Mesendoderm (in vitro differentiated cells): ENCODE results near the gene CNOT9.

Source experiments
- DNase-seq: peaks from one replicate; pipeline ENCODE4 v3.0.0; 2013
- H2AK5ac ChIP-seq: 2 replicates; pipeline ENCODE4 v1.6.1; 2013; ENCODE audit warnings: low read length, inconsistent platforms
- H2BK120ac ChIP-seq: 2 replicates; pipeline ENCODE4 v1.6.1; 2013; ENCODE audit warnings: low read depth, mild to moderate bottlenecking, low read length, moderate library complexity, mixed read lengths
- H2BK15ac ChIP-seq: replicated peaks from 2 replicates; pipeline ENCODE4 v1.6.1; 2013; ENCODE audit warnings: low read depth, mild to moderate bottlenecking, moderate library complexity
- H2BK5ac ChIP-seq: 2 replicates; pipeline ENCODE4 v1.6.1; 2013; ENCODE audit warnings: low read length, inconsistent platforms
- H3K18ac ChIP-seq: 2 replicates; pipeline ENCODE4 v1.6.1; 2013; ENCODE audit warnings: mild to moderate bottlenecking, low read length, mixed read lengths
- H3K23ac ChIP-seq: one replicate; pipeline ENCODE4 v1.6.1; 2013; ENCODE audit warnings: low read length
- H3K27ac ChIP-seq: 2 replicates; pipeline ENCODE4 v1.5.1; 2013; ENCODE audit warnings: low read depth, mild to moderate bottlenecking, inconsistent platforms, low read length, moderate library complexity
- H3K27me3 ChIP-seq: 2 replicates; pipeline ENCODE4 v1.6.1; 2013; ENCODE audit warnings: low read length, control low read depth, mild to moderate bottlenecking, inconsistent platforms; ENCODE audit not compliant: insufficient read depth, poor library complexity
- H3K36me3 ChIP-seq: 2 replicates; pipeline ENCODE4 v1.6.1; 2013; ENCODE audit warnings: low read length, inconsistent platforms; ENCODE audit not compliant: control insufficient read depth, insufficient read depth
- H3K4ac ChIP-seq: one replicate; pipeline ENCODE4 v1.6.1; 2013; ENCODE audit warnings: low read depth, mild to moderate bottlenecking, low read length, moderate library complexity
- H3K4me1 ChIP-seq: 2 replicates; pipeline ENCODE4 v1.6.1; 2013; ENCODE audit warnings: low read depth, low read length, inconsistent platforms; ENCODE audit not compliant: control insufficient read depth
- H3K4me2 ChIP-seq: 2 replicates; pipeline ENCODE4 v1.6.1; 2013; ENCODE audit warnings: low read length
- H3K4me3 ChIP-seq: 2 replicates; pipeline ENCODE4 v1.5.1; 2013; ENCODE audit warnings: mild to moderate bottlenecking, low read length
- H3K56ac ChIP-seq: one replicate; pipeline ENCODE4 v1.6.1; 2013; ENCODE audit warnings: low read length
- H3K79me1 ChIP-seq: 2 replicates; pipeline ENCODE4 v1.6.1; 2013; ENCODE audit warnings: low read length, inconsistent platforms
- H3K79me2 ChIP-seq: 2 replicates; pipeline ENCODE4 v1.6.1; 2013; ENCODE audit warnings: mild to moderate bottlenecking, low read length; ENCODE audit not compliant: control insufficient read depth, insufficient read depth
- H3K9ac ChIP-seq: 2 replicates; pipeline ENCODE4 v1.6.1; 2013; ENCODE audit warnings: low read length, inconsistent platforms
- H4K5ac ChIP-seq: one replicate; pipeline ENCODE4 v1.6.1; 2013; ENCODE audit warnings: low read length
- H4K8ac ChIP-seq: one replicate; pipeline ENCODE4 v1.6.1; 2013; ENCODE audit warnings: low read depth, mild to moderate bottlenecking, control low read depth, low read length, moderate library complexity
- WGBS: extraction: QIAGEN DNeasy Blood & Tissue Kit; methylation state at CpG from one replicate; pipeline ENCODE4 v1.1.7; 2013; ENCODE audit warnings: low lambda C conversion rate, missing lambda C conversion rate; ENCODE audit not compliant: insufficient coverage; ENCODE audit errors: extremely low coverage; 5-methylcytosine and 5-hydroxymethylcytosine counted together

The CNOT9 gene

DNA sequence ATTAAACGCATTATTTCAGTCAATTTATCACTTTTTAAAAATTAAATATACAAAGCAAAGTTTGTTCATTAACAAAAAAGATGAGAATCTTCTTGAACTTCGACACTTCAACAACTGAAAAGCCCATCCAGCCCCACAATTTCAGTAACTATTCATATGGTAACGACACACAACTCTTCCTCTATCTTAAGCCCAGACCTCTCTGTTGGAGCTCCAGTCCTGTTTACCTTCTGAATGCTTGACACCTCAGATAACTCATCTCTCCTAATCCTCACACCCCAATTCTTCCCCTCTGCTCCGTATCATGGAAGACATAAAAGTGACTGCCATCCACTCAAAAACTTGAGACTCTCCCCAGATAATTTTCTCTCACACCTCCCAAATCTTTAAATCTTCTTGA, 13.1 kb upstream of the CNOT9 start:
- Histone ChIP-seq H3K79me2 (no peaks in the 10 kb centered on the region), H4K8ac (no peak overlapping the region), H3K36me3 (no peaks in the 10 kb centered on the region), H2AK5ac (no peak overlapping the region), H3K4me3 (no peak overlapping the region), H3K4ac (no peak overlapping the region), H4K5ac (no peak overlapping the region), H3K9ac (no peak overlapping the region), H3K4me2 (no peak overlapping the region), H3K27ac (no peak overlapping the region), H3K79me1 (peaks cover 2% of the 10 kb centered on the region), H3K18ac (no peak overlapping the region), H3K27me3 (no peaks in the 10 kb centered on the region), H3K23ac (no peak overlapping the region), H2BK120ac (no peak overlapping the region), H2BK15ac (no peak overlapping the region), H3K4me1 (no peaks in the 10 kb centered on the region), H2BK5ac (no peak overlapping the region), H3K56ac (no peak overlapping the region)
- no CpG with 5 or more reads among the region's 4 CpGs for WGBS
- peak; percentile 84 for DNase-seq

DNA sequence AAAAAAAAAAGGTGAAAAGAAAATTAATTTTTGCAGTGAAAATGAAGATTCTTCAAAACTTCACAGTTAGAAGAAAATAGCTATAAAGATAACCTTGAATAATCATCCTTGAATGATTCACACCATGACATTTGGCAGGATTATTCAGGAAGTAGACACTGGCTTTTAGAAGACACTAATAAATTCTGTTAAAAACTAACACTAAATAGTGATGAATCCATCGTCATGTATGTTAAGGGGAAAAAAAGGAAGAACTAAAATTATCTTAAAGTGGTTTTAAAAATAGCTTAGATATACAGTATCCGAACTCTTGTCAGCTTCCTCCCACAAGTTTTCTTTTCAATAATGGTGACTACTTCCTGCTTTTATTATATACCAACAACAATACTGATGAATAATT, 10.7 kb upstream of the CNOT9 start:
- no peak overlapping the region for H2AK5ac ChIP-seq
- no peak overlapping the region for H3K4me2 ChIP-seq
- no peak overlapping the region for H4K8ac ChIP-seq
- H2BK120ac ChIP-seq, result no peak overlapping the region
- no peak overlapping the region for H3K18ac ChIP-seq
- no peak overlapping the region for H3K56ac ChIP-seq
- no peaks in the 10 kb centered on the region for H3K27me3 ChIP-seq
- H2BK15ac ChIP-seq, result no peak overlapping the region
- no peak overlapping the region for H2BK5ac ChIP-seq
- H3K27ac ChIP-seq, result no peak overlapping the region
- no CpG with 5 or more reads among the region's 2 CpGs for WGBS
- no peaks in the 10 kb centered on the region for H3K36me3 ChIP-seq
- DNase-seq, result no peak
- no peak overlapping the region for H3K4ac ChIP-seq
- no peak overlapping the region for H3K23ac ChIP-seq
- H3K79me1 ChIP-seq, result peaks cover 2% of the 10 kb centered on the region
- H4K5ac ChIP-seq, result no peak overlapping the region
- no peak overlapping the region for H3K4me3 ChIP-seq
- H3K4me1 ChIP-seq, result no peaks in the 10 kb centered on the region
- no peaks in the 10 kb centered on the region for H3K79me2 ChIP-seq
- no peak overlapping the region for H3K9ac ChIP-seq

DNA sequence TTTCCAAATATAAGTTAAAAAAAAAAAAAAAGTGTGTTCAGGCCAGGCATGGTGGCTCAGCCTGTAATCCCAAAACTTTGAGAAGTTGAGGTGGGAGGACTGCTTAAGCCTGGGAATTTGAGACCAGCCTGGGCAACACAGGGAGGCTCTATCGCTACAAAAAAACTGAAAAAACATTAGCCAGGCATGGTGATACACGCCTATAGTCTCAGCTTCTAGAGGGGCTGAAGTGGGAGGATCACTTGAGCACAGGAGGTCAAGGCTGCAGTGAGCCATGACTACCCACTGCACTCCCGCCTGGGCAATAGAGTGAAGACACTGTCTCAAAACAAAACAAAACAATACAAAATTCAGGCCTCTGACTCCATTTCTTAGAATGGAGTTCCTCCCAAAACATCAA, 9.7 kb upstream of the CNOT9 start:
- Histone ChIP-seq H3K4me3 (no peak overlapping the region), H3K4me1 (no peaks in the 10 kb centered on the region), H3K56ac (no peak overlapping the region), H3K4me2 (no peak overlapping the region), H3K18ac (no peak overlapping the region), H4K8ac (no peak overlapping the region), H2BK15ac (no peak overlapping the region), H3K23ac (no peak overlapping the region), H2AK5ac (no peak overlapping the region), H3K4ac (no peak overlapping the region), H3K79me1 (peaks cover 2% of the 10 kb centered on the region), H2BK120ac (no peak overlapping the region), H3K27me3 (no peaks in the 10 kb centered on the region), H4K5ac (no peak overlapping the region), H2BK5ac (no peak overlapping the region), H3K9ac (no peak overlapping the region), H3K27ac (no peak overlapping the region), H3K36me3 (no peaks in the 10 kb centered on the region), H3K79me2 (peaks cover 3% of the 10 kb centered on the region)
- no CpG with 5 or more reads among the region's 3 CpGs for WGBS
- DNase-seq, result no peak

DNA sequence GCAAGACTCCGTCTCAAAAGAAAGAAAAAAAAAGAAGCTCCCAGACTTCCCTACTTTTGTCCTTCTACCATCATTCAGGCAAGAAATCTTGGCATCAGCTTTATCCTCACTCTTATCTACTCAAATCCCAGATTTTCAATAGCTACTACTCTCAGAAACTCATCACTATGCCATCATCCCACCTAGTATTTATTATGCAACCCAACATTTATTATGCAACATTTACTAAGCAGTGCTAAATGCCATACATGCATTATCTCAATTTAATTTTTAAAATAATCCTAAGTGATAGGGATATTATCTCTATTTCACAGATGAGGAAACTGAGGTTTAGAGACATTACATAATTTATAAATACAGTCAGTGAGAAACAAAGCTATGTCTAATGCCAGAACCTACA, 4.6 kb upstream of the CNOT9 start:
- DNase-seq, result no peak
- no peak overlapping the region for H4K8ac ChIP-seq
- no peak overlapping the region for H2BK5ac ChIP-seq
- no peak overlapping the region for H3K56ac ChIP-seq
- no peak overlapping the region for H3K23ac ChIP-seq
- H2BK15ac ChIP-seq, result no peak overlapping the region
- no peak overlapping the region for H3K4me2 ChIP-seq
- peaks cover 6% of the 10 kb centered on the region for H3K79me1 ChIP-seq
- WGBS, result no CpG with 5 or more reads among the region's 1 CpG
- no peak overlapping the region for H3K27ac ChIP-seq
- H2AK5ac ChIP-seq, result no peak overlapping the region
- H3K4me1 ChIP-seq, result peaks cover 3% of the 10 kb centered on the region
- no peak overlapping the region for H3K18ac ChIP-seq
- H3K9ac ChIP-seq, result no peak overlapping the region
- no peak overlapping the region for H3K4ac ChIP-seq
- no peak overlapping the region for H2BK120ac ChIP-seq
- H3K27me3 ChIP-seq, result no peaks in the 10 kb centered on the region
- H4K5ac ChIP-seq, result no peak overlapping the region
- H3K4me3 ChIP-seq, result no peak overlapping the region
- H3K79me2 ChIP-seq, result peaks cover 21% of the 10 kb centered on the region
- no peaks in the 10 kb centered on the region for H3K36me3 ChIP-seq

DNA sequence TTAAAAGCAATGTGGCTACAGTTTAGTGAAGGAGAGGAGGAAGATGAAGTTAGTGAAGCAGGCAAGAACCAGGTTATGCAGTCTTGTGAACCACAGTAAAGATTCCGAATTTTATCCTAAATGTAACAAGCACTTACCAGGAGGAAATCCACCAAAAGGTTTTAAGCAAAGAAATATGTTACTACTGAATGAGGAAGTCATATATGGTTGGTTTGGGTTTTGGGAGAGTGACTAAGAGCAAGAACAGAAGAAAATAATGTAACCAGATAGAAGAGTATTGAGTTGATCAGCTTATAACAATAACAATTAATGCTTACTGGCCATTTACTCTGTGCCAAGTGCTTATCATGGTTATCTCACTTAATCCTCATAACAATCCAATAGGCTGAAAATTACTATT, 2.3 kb upstream of the CNOT9 start:
- no CpG with 5 or more reads among the region's 1 CpG for WGBS
- H3K79me1 ChIP-seq, result peaks cover 8% of the 10 kb centered on the region
- DNase-seq, result no peak
- H3K27ac ChIP-seq, result no peak overlapping the region
- no peak overlapping the region for H3K18ac ChIP-seq
- H3K23ac ChIP-seq, result no peak overlapping the region
- no peaks in the 10 kb centered on the region for H3K36me3 ChIP-seq
- H4K8ac ChIP-seq, result no peak overlapping the region
- H3K4me3 ChIP-seq, result no peak overlapping the region
- H3K4ac ChIP-seq, result no peak overlapping the region
- H2BK5ac ChIP-seq, result no peak overlapping the region
- no peak overlapping the region for H3K4me2 ChIP-seq
- no peak overlapping the region for H2BK15ac ChIP-seq
- H3K9ac ChIP-seq, result no peak overlapping the region
- no peak overlapping the region for H4K5ac ChIP-seq
- H3K27me3 ChIP-seq, result no peaks in the 10 kb centered on the region
- H2AK5ac ChIP-seq, result no peak overlapping the region
- H2BK120ac ChIP-seq, result no peak overlapping the region
- peaks cover 43% of the 10 kb centered on the region for H3K79me2 ChIP-seq
- H3K4me1 ChIP-seq, result peaks cover 3% of the 10 kb centered on the region
- H3K56ac ChIP-seq, result no peak overlapping the region

DNA sequence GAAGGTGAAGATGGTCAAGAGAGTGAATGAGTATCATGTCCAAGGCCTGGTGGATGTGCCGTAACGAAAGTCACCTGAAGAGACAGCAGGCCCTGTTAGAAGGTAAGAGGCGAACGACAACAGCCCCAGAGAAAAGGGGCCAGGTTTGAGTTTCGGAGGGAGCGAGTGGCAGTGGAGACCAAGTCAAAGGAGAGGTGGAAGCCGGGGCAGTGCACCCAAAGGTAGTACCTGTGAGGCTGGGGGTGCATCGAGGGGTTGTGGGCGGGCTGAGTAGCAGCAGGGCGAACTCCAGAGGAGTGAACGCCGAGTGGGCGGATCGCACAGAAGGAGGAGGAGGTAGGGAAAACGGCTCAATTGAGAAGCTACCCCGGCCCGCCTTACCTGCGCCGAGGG, 846 bp upstream of the CNOT9 start:
- H3K23ac ChIP-seq, result no peak overlapping the region
- no peak overlapping the region for H2BK120ac ChIP-seq
- H3K27me3 ChIP-seq, result no peaks in the 10 kb centered on the region
- DNase-seq, result no peak
- no peaks in the 10 kb centered on the region for H3K36me3 ChIP-seq
- H2BK5ac ChIP-seq, result peak overlapping the region; percentile 51
- peak overlapping the region; percentile 88 for H3K9ac ChIP-seq
- no peak overlapping the region for H3K27ac ChIP-seq
- H3K4me2 ChIP-seq, result peak overlapping the region; percentile 83
- peak overlapping the region; percentile 44 for H3K4me3 ChIP-seq
- H2BK15ac ChIP-seq, result no peak overlapping the region
- H3K79me2 ChIP-seq, result peaks cover 56% of the 10 kb centered on the region
- H3K18ac ChIP-seq, result no peak overlapping the region
- peaks cover 3% of the 10 kb centered on the region for H3K4me1 ChIP-seq
- no peak overlapping the region for H4K8ac ChIP-seq
- H3K4ac ChIP-seq, result no peak overlapping the region
- no peak overlapping the region for H2AK5ac ChIP-seq
- peaks cover 8% of the 10 kb centered on the region for H3K79me1 ChIP-seq
- no CpG with 5 or more reads among the region's 19 CpGs for WGBS
- H3K56ac ChIP-seq, result peak overlapping the region; percentile 90
- H4K5ac ChIP-seq, result no peak overlapping the region
